SK-N-MC (cell line): Measurements from ENCODE around the gene EDN2.

ENCODE experiments used
- EZH2 ChIP-seq: fragments of 200-600 bp; sonication (generic); IDR thresholded peaks from one replicate; pipeline ENCODE4 v1.6.1; 2017; ENCODE audit warnings: antibody characterized with exemption
- FOXP2 ChIP-seq: optimal IDR thresholded peaks from 2 replicates; pipeline ENCODE3; 2011; ENCODE audit warnings: mild to moderate bottlenecking, moderate library complexity; ENCODE audit not compliant: insufficient read depth; ENCODE audit errors: extremely low read length, control extremely low read depth
- POLR2AphosphoS5 ChIP-seq: IDR thresholded peaks from 2 replicates; pipeline ENCODE4 v1.6.1; 2012; ENCODE audit warnings: mild to moderate bottlenecking, low read depth, low read length, borderline replicate concordance

DNA sequence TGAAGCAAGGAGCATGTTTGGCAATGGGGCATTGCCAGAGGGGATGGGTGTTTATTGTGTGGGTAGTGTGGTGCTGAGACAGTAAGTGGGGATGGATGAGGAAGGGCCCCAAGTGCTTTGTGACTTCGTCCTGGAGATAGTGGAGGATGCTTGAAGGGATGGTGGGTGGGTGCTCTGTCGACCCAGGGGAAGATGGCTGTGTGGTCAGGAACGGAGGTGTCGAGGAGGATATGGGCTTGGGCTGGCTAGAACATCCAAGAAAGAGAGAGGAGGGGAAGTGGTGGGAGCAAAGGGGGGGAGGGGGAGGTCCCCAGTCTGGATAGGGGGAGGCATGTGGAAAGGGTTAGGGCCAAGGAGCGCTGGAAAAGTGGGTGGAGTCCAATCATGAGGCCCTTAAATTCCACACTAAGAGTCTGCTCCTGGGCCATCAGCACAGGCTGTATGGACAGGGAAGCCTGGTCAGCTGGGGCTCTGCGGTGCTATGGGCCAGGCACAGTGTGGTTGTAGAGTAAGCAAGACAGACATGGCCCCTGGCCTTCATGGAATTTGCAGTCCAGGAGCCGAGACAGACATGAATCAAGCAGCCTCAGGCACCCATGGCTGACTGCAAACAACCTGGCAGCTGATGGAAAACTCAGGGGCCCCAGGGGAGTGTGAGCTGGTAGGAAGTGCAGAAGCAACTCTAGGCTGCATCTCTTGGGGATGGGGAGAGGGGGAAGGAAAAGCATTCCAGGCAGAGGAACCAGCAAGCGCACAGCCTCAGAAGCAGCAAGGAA lies 36.3 kb downstream of the EDN2 start:
- TF ChIP-seq POLR2AphosphoS5 (no peak), EZH2 (no peak), FOXP2 (no peak)
